Keratinocyte (primary cell): Measurements from ENCODE around the gene ETV7. TPM values are rescaled to one million over a fixed set of nuclear protein-coding genes. Genes with fewer than 3 reads are reported as not detected.

Source experiments
- DNase-seq: peaks from one replicate; pipeline ENCODE4 v3.0.0-alpha.2; 2011; ENCODE audit warnings: low read depth, missing footprints, low spot score
- FAIRE-seq: peaks from 2 replicates; lab custom pipeline; 2011; peaks lifted over from hg19 to GRCh38; lab: Jason Lieb, UNC
- H2AFZ ChIP-seq: 2 replicates; pipeline ENCODE4 v1.6.0; 2012; ENCODE audit warnings: low read length, control low read depth, inconsistent platforms; ENCODE audit not compliant: control insufficient read depth
- H3K27ac ChIP-seq: 2 replicates; pipeline ENCODE4 v1.5.1; 2011; ENCODE audit warnings: low read length; ENCODE audit not compliant: control insufficient read depth, insufficient read depth
- H3K27me3 ChIP-seq: 3 replicates; pipeline ENCODE4 v1.6.0; 2011; ENCODE audit warnings: low read length; ENCODE audit not compliant: control insufficient read depth, insufficient read depth; ENCODE audit errors: extremely low read depth
- H3K36me3 ChIP-seq, 2 experiments: 2 replicates in 1 of 2; 3 replicates in 1 of 2; pipeline ENCODE4 v1.5.1; 2011; ENCODE audit warnings: low read length in 2 of 2, mild to moderate bottlenecking in 1 of 2; ENCODE audit not compliant: control insufficient read depth in 2 of 2, insufficient read depth in 2 of 2; ENCODE audit errors: extremely low read depth in 1 of 2
- H3K4me1 ChIP-seq: 3 replicates; pipeline ENCODE4 v1.5.1; 2011; ENCODE audit warnings: low read length; ENCODE audit not compliant: control insufficient read depth, insufficient read depth; ENCODE audit errors: extremely low read depth
- H3K4me2 ChIP-seq: 3 replicates; pipeline ENCODE4 v1.6.0; 2011; ENCODE audit warnings: low read depth, low read length; ENCODE audit not compliant: control insufficient read depth, insufficient read depth; ENCODE audit errors: extremely low read depth
- H3K4me3 ChIP-seq, 3 experiments: fragments of 200-600 bp in 1 of 3; sonication (generic) in 1 of 3; 2 replicates in 2 of 3; 3 replicates in 1 of 3; pipeline ENCODE4 v1.5.1; 2011 to 2016; ENCODE audit warnings: low read length in 3 of 3, mild to moderate bottlenecking in 3 of 3, control low read depth in 2 of 3, inconsistent platforms in 1 of 3, low read depth in 1 of 3, mixed read lengths in 1 of 3, mixed run types in 1 of 3, moderate library complexity in 1 of 3; ENCODE audit not compliant: control insufficient read depth in 2 of 3, insufficient read depth in 2 of 3; ENCODE audit errors: extremely low read depth in 1 of 3
- H3K79me2 ChIP-seq: 2 replicates; pipeline ENCODE4 v1.6.0; 2012; ENCODE audit warnings: low read length; ENCODE audit not compliant: control insufficient read depth, insufficient read depth
- H3K9ac ChIP-seq: 3 replicates; pipeline ENCODE4 v1.6.0; 2011; ENCODE audit warnings: low read length; ENCODE audit not compliant: control insufficient read depth, insufficient read depth; ENCODE audit errors: extremely low read depth
- H3K9me1 ChIP-seq: 3 replicates; pipeline ENCODE4 v1.6.0; 2011; ENCODE audit warnings: low read length; ENCODE audit not compliant: control insufficient read depth, insufficient read depth; ENCODE audit errors: extremely low read depth
- H3K9me3 ChIP-seq: 2 replicates; pipeline ENCODE4 v1.5.1; 2012; ENCODE audit warnings: low read depth, low read length; ENCODE audit not compliant: control insufficient read depth
- H4K20me1 ChIP-seq: 3 replicates; pipeline ENCODE4 v1.6.0; 2011; ENCODE audit warnings: low read length; ENCODE audit not compliant: control insufficient read depth, insufficient read depth; ENCODE audit errors: extremely low read depth
- EZH2 ChIP-seq: IDR thresholded peaks from one replicate; pipeline ENCODE4 v1.6.1; 2012; ENCODE audit warnings: inconsistent platforms, mild to moderate bottlenecking, low read length, moderate library complexity
- dilution Hi-C: fragments of 300-500 bp; cut with MboI; formaldehyde crosslinking; loops from one replicate; pipeline ENCODE4 v1.7.0; 2020; ENCODE audit warnings: low sequenced_read_pairs; ENCODE audit not compliant: extremely low pct_ligation_motif_present
- polyA plus RNA-seq, 5 experiments: library from polyadenylated mRNA; depleted of rRNA in 3 of 5; stranded (reverse) in 3 of 5; stranded (forward) in 1 of 5; unstranded in 1 of 5; fragments of >200 nt; gene quantifications; 1 replicate in 1 of 5; 2 replicates in 3 of 5; 3 replicates in 1 of 5; pipeline versions ENCODE4 v1.2.1 to v1.2.3, GENCODE V29; 2011 to 2012; ENCODE audit warnings: missing spikeins in 2 of 5, low read depth in 1 of 5, low replicate concordance in 1 of 5
- TF ChIP-seq, protein P1 (sequence below), 3 experiments: IDR thresholded peaks in 1 of 3; conservative IDR thresholded peaks in 1 of 3; optimal IDR thresholded peaks in 1 of 3; 2 replicates in 2 of 3; 3 replicates in 1 of 3; pipeline versions ENCODE3 to v1.5.1; 2011; ENCODE audit warnings: low read length in 3 of 3, mild to moderate bottlenecking in 3 of 3, moderate library complexity in 2 of 3, control low read depth in 1 of 3, inconsistent platforms in 1 of 3; ENCODE audit not compliant: insufficient read depth in 2 of 3; ENCODE audit errors: extremely low read depth in 1 of 3

Gene ETV7
- polyA plus RNA-seq, 1 donor (not counting 4 experiments of a cell fraction or from before 2014, with no cell fraction given): 0.22 TPM

DNA sequence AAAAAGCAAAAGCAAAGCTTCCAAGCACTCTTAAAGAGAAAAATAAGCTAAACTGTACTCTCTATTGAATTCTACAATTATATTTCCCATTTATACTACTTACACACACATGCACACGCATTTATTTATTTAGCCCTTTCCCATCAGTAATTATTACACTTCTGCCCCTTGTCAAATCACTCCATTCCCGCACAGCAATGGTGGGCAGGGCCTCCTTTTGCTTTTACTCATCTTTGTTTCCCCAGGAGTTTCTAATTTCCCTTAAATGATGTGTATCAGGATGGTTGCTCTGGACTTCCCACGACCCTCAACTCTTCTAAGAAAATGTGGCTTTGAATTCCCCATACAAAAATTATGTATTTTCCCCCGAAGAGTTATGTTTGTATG is 35.2 kb upstream of the ETV7 start:
- Histone ChIP-seq H3K36me3 (no peaks in the 10 kb centered on the region), H3K27me3 (no peaks in the 10 kb centered on the region), H3K27ac (peak overlapping the region; percentile 67), H3K9me3 (no peaks in the 10 kb centered on the region), H3K4me2 (peak overlapping the region; percentile 98), H3K79me2 (no peaks in the 10 kb centered on the region), H3K4me3 (peak overlapping the region; percentile 44 to 95 (median 63)), H2AFZ (peak overlapping the region; percentile 97), H4K20me1 (no peaks in the 10 kb centered on the region), H3K4me1 (peaks cover 29% of the 10 kb centered on the region), H3K9ac (peak overlapping the region; percentile 85), H3K9me1 (no peaks in the 10 kb centered on the region)
- TF ChIP-seq, protein P1, sequence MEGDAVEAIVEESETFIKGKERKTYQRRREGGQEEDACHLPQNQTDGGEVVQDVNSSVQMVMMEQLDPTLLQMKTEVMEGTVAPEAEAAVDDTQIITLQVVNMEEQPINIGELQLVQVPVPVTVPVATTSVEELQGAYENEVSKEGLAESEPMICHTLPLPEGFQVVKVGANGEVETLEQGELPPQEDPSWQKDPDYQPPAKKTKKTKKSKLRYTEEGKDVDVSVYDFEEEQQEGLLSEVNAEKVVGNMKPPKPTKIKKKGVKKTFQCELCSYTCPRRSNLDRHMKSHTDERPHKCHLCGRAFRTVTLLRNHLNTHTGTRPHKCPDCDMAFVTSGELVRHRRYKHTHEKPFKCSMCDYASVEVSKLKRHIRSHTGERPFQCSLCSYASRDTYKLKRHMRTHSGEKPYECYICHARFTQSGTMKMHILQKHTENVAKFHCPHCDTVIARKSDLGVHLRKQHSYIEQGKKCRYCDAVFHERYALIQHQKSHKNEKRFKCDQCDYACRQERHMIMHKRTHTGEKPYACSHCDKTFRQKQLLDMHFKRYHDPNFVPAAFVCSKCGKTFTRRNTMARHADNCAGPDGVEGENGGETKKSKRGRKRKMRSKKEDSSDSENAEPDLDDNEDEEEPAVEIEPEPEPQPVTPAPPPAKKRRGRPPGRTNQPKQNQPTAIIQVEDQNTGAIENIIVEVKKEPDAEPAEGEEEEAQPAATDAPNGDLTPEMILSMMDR (optimal IDR thresholded peaks at IDR 0.05 in 1 of 3, IDR thresholded peaks at IDR 0.05 in 1 of 3, conservative IDR thresholded peaks at IDR 0.05 in 1 of 3; ENCODE audit: extremely low read depth in 1 of 3, insufficient read depth in 2 of 3, low read length in 3 of 3): no peak
- no peak for TF ChIP-seq EZH2
- no peak for DNase-seq
- dilution Hi-C loops: no loop called here
- FAIRE-seq: no peak

DNA sequence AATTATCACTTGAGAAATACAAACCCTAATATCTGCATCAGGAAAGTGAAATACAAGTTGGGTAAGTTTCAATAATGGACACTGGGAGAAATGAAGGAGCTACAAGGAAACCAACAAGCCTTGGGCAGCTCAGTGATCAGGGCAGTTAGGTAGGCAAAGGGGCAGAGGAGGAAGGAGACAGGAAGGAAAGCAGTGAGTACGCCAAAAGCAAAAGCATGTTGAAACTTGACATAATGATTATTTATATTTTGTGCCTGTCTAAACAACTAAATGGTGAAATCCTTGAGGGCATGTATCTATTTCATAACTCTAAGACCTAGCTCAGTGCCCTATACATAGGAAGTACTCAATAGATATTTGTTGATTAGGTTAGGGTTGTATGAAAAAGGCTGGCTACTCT is 31.8 kb upstream of the ETV7 start:
- no peaks in the 10 kb centered on the region for H3K27me3 ChIP-seq
- no peak overlapping the region for H3K27ac ChIP-seq
- no peaks in the 10 kb centered on the region for H4K20me1 ChIP-seq
- H3K4me3 ChIP-seq: no peak overlapping the region
- H3K9me1 ChIP-seq: no peaks in the 10 kb centered on the region
- dilution Hi-C loops: no loop called here
- no peaks in the 10 kb centered on the region for H3K36me3 ChIP-seq
- DNase-seq (peak; percentile 45), FAIRE-seq (peak; percentile 86)
- H3K9me3 ChIP-seq: no peaks in the 10 kb centered on the region
- no peaks in the 10 kb centered on the region for H3K79me2 ChIP-seq
- TF ChIP-seq, protein P1 (optimal IDR thresholded peaks at IDR 0.05 in 1 of 3, IDR thresholded peaks at IDR 0.05 in 1 of 3, conservative IDR thresholded peaks at IDR 0.05 in 1 of 3; ENCODE audit: extremely low read depth in 1 of 3, insufficient read depth in 2 of 3, low read length in 3 of 3): no peak
- TF ChIP-seq EZH2: no peak
- peaks cover 24% of the 10 kb centered on the region for H3K4me1 ChIP-seq
- H2AFZ ChIP-seq: peak overlapping the region; percentile 35
- peak overlapping the region; percentile 49 for H3K4me2 ChIP-seq
- no peak overlapping the region for H3K9ac ChIP-seq
